ENCODE results near the gene IP6K3.

Gene IP6K3

DNA sequence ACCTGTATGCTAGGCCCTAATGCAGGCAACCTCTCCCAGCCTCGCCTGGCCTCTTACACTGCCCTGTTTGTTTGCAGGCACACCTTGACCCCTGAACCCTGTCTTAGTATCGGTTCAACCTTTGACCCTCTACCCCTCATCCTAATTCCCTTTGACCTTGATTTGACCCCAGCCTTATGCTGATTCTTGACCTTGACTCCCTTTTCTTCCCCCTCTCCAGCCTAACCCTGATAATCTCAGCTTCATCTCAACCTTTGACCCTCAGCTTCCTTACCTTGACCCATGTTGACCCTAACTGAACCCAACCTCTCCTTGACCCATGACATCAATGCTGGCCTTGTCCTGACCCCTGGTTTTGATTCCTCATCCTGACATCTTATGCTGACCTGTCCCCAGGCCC lies 69.0 kb downstream of the IP6K3 start:
- Histone ChIP-seq H3K36me3 (ENCODE audit: control insufficient read depth, insufficient read depth, low read length) (peaks cover 86% of the 10 kb centered on the region), H3K9me3 (ENCODE audit: control insufficient read depth, low read length) (no peaks in the 10 kb centered on the region), H3K27ac (ENCODE audit: insufficient read depth, low read length, poor library complexity, severe bottlenecking) (no peak overlapping the region), H3K27me3 (replicated peaks; ENCODE audit: control insufficient read depth, insufficient read depth, low read length, poor library complexity, severe bottlenecking) (no peaks in the 10 kb centered on the region), H3K4me1 (ENCODE audit: control insufficient read depth, insufficient read depth, low read length, poor library complexity, severe bottlenecking) (peaks cover 6% of the 10 kb centered on the region), H3K4me3 (ENCODE audit: insufficient read depth, low read depth, low read length, poor library complexity, severe bottlenecking) (no peak overlapping the region)
- no peak for DNase-seq

DNA sequence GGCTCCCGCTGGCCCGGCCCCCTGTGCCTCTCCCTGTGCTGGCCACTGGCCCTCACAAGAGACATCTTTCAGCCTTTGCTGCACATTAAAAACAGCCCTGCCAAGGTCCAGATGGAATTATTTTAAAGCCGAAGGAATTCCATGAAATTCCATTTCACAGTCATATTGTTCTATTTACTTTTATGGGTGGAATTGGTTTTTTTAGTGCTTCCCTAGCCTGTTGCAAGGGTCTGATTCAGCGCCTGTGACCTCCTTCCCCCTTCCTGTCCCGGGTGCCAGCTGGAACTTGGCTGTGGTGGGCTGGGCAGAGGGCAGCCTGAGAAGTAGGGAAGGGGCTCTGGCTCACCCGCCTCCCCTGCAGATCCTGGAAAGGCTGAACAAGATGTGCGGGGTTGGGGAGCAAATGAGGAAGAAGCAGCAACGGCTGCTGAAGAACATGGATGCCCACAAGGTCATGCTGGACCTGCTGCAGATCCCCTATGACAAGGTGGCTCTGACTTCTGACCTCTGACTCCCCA lies 69.5 kb downstream of the IP6K3 start:
- H3K9me3 ChIP-seq (ENCODE audit: control insufficient read depth, low read length) = no peaks in the 10 kb centered on the region
- H3K36me3 ChIP-seq (ENCODE audit: control insufficient read depth, insufficient read depth, low read length) = peaks cover 91% of the 10 kb centered on the region
- no peak for DNase-seq
- H3K4me1 ChIP-seq (ENCODE audit: control insufficient read depth, insufficient read depth, low read length, poor library complexity, severe bottlenecking) = peaks cover 1% of the 10 kb centered on the region
- H3K27me3 ChIP-seq (replicated peaks; ENCODE audit: control insufficient read depth, insufficient read depth, low read length, poor library complexity, severe bottlenecking) = no peaks in the 10 kb centered on the region
- no peak overlapping the region for H3K27ac ChIP-seq (ENCODE audit: insufficient read depth, low read length, poor library complexity, severe bottlenecking)
- no peak overlapping the region for H3K4me3 ChIP-seq (ENCODE audit: insufficient read depth, low read depth, low read length, poor library complexity, severe bottlenecking)

- Histone ChIP-seq H3K27ac (ENCODE audit: insufficient read depth, low read length, poor library complexity, severe bottlenecking) (no peak overlapping the region), H3K27me3 (replicated peaks; ENCODE audit: control insufficient read depth, insufficient read depth, low read length, poor library complexity, severe bottlenecking) (no peaks in the 10 kb centered on the region), H3K4me3 (ENCODE audit: insufficient read depth, low read depth, low read length, poor library complexity, severe bottlenecking) (no peak overlapping the region), H3K9me3 (ENCODE audit: control insufficient read depth, low read length) (no peaks in the 10 kb centered on the region), H3K4me1 (ENCODE audit: control insufficient read depth, insufficient read depth, low read length, poor library complexity, severe bottlenecking) (no peaks in the 10 kb centered on the region), H3K36me3 (ENCODE audit: control insufficient read depth, insufficient read depth, low read length) (peaks cover 91% of the 10 kb centered on the region)
- no peak for DNase-seq
Measured at GRCh38 chr6:33676416-33677142, 70.1 kb downstream of the IP6K3 start.

DNA sequence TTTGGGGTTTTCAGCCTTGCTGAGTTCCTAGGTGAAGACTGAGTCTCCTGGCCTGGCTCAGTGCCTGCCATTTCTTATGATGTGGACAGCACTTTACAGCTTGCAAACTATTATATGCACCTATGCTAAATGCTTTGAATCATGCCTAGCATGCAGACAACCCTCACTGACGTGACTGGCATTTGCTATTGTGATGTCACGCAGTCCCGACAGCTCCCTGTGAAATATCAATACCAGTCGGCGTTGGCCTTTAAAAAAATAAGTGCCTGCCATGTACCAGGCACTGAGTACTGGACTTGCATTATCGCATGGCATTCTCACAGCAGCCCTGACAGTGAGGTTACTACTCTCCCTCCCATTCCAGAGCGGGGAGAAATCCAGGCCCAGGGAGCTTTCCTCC lies 70.7 kb downstream of the IP6K3 start:
- H3K36me3 ChIP-seq (ENCODE audit: control insufficient read depth, insufficient read depth, low read length) = peaks cover 91% of the 10 kb centered on the region
- no peaks in the 10 kb centered on the region for H3K27me3 ChIP-seq (replicated peaks; ENCODE audit: control insufficient read depth, insufficient read depth, low read length, poor library complexity, severe bottlenecking)
- no peak for DNase-seq
- H3K4me3 ChIP-seq (ENCODE audit: insufficient read depth, low read depth, low read length, poor library complexity, severe bottlenecking) = no peak overlapping the region
- no peaks in the 10 kb centered on the region for H3K4me1 ChIP-seq (ENCODE audit: control insufficient read depth, insufficient read depth, low read length, poor library complexity, severe bottlenecking)
- no peaks in the 10 kb centered on the region for H3K9me3 ChIP-seq (ENCODE audit: control insufficient read depth, low read length)
- H3K27ac ChIP-seq (ENCODE audit: insufficient read depth, low read length, poor library complexity, severe bottlenecking) = no peak overlapping the region

DNA sequence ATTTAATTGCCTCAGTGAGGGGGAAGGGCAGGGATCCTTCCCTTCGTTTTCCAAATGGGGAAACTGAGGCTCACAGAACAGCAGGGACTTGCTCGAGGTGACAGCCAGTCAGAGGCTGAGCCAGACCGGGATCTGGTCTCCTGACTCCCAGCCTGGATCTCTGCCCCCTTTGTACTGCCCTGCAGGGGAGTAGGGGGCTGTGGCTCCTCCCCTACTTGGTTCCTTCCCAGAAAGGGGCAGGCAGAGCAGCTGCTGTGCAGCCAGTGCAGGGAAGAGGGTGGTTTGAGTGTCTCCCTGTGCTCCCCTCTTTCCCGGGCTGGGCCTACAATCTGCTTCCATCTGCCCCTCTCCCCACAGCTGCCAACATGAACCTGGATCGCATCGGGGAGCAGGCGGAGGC lies 72.9 kb downstream of the IP6K3 start:
- no peak for DNase-seq
- Histone ChIP-seq H3K4me3 (ENCODE audit: insufficient read depth, low read depth, low read length, poor library complexity, severe bottlenecking) (no peak overlapping the region), H3K27ac (ENCODE audit: insufficient read depth, low read length, poor library complexity, severe bottlenecking) (no peak overlapping the region), H3K9me3 (ENCODE audit: control insufficient read depth, low read length) (no peaks in the 10 kb centered on the region), H3K4me1 (ENCODE audit: control insufficient read depth, insufficient read depth, low read length, poor library complexity, severe bottlenecking) (peaks cover 4% of the 10 kb centered on the region), H3K36me3 (ENCODE audit: control insufficient read depth, insufficient read depth, low read length) (peaks cover 89% of the 10 kb centered on the region), H3K27me3 (replicated peaks; ENCODE audit: control insufficient read depth, insufficient read depth, low read length, poor library complexity, severe bottlenecking) (no peaks in the 10 kb centered on the region)

GRCh38 chr6:33672808-33673207 lies 73.9 kb downstream of the IP6K3 start:
- H3K27ac ChIP-seq (ENCODE audit: insufficient read depth, low read length, poor library complexity, severe bottlenecking) = no peak overlapping the region
- H3K4me3 ChIP-seq (ENCODE audit: insufficient read depth, low read depth, low read length, poor library complexity, severe bottlenecking) = no peak overlapping the region
- H3K36me3 ChIP-seq (ENCODE audit: control insufficient read depth, insufficient read depth, low read length) = peaks cover 84% of the 10 kb centered on the region
- H3K9me3 ChIP-seq (ENCODE audit: control insufficient read depth, low read length) = no peaks in the 10 kb centered on the region
- H3K27me3 ChIP-seq (replicated peaks; ENCODE audit: control insufficient read depth, insufficient read depth, low read length, poor library complexity, severe bottlenecking) = no peaks in the 10 kb centered on the region
- no peak for DNase-seq
- peaks cover 9% of the 10 kb centered on the region for H3K4me1 ChIP-seq (ENCODE audit: control insufficient read depth, insufficient read depth, low read length, poor library complexity, severe bottlenecking)

- Histone ChIP-seq H3K27ac (ENCODE audit: insufficient read depth, low read length, poor library complexity, severe bottlenecking) (no peak overlapping the region), H3K36me3 (ENCODE audit: control insufficient read depth, insufficient read depth, low read length) (peaks cover 83% of the 10 kb centered on the region), H3K4me3 (ENCODE audit: insufficient read depth, low read depth, low read length, poor library complexity, severe bottlenecking) (no peak overlapping the region), H3K27me3 (replicated peaks; ENCODE audit: control insufficient read depth, insufficient read depth, low read length, poor library complexity, severe bottlenecking) (no peaks in the 10 kb centered on the region), H3K9me3 (ENCODE audit: control insufficient read depth, low read length) (no peaks in the 10 kb centered on the region), H3K4me1 (ENCODE audit: control insufficient read depth, insufficient read depth, low read length, poor library complexity, severe bottlenecking) (peaks cover 9% of the 10 kb centered on the region)
- no peak for DNase-seq
Measured at GRCh38 chr6:33671744-33672072, 75.0 kb downstream of the IP6K3 start.

Measured in effector memory CD4-positive, alpha-beta T cell (primary cell).